HUES64 (cell line): ENCODE measurements around the gene UPK1A.
"Not testable (repeated sequence)": the region's sequence is repeated elsewhere in the genome, so short reads cannot be mapped to it uniquely, and the experiment has no call there.

Experiments
- H3K27ac ChIP-seq: 2 replicates; pipeline ENCODE4 v1.7.0; 2013; ENCODE audit warnings: low read depth, low read length, inconsistent platforms
- H3K27me3 ChIP-seq: 2 replicates; pipeline ENCODE4 v1.6.1; 2013; ENCODE audit warnings: mild to moderate bottlenecking, low read length; ENCODE audit not compliant: insufficient read depth
- H3K36me3 ChIP-seq: 2 replicates; pipeline ENCODE4 v1.6.1; 2013; ENCODE audit warnings: mild to moderate bottlenecking, low read length; ENCODE audit not compliant: insufficient read depth
- H3K4me1 ChIP-seq: 2 replicates; pipeline ENCODE4 v1.6.1; 2013; ENCODE audit warnings: mild to moderate bottlenecking, low read length, moderate library complexity; ENCODE audit not compliant: insufficient read depth
- H3K4me3 ChIP-seq: 2 replicates; pipeline ENCODE4 v1.5.1; 2013; ENCODE audit warnings: mild to moderate bottlenecking, low read length, moderate library complexity
- H3K9ac ChIP-seq: 2 replicates; pipeline ENCODE4 v1.6.1; 2013; ENCODE audit warnings: mild to moderate bottlenecking, low read depth, low read length
- H3K9me3 ChIP-seq: 2 replicates; pipeline ENCODE4 v1.6.1; 2013; ENCODE audit warnings: low read depth, low read length; ENCODE audit not compliant: insufficient read depth
- WGBS: fragments of 150-250, 120-280 bp; methylation state at CpG from one replicate; pipeline ENCODE4 v1.1.7; 2013; ENCODE audit warnings: missing lambda C conversion rate; 5-methylcytosine and 5-hydroxymethylcytosine counted together

Gene UPK1A

DNA sequence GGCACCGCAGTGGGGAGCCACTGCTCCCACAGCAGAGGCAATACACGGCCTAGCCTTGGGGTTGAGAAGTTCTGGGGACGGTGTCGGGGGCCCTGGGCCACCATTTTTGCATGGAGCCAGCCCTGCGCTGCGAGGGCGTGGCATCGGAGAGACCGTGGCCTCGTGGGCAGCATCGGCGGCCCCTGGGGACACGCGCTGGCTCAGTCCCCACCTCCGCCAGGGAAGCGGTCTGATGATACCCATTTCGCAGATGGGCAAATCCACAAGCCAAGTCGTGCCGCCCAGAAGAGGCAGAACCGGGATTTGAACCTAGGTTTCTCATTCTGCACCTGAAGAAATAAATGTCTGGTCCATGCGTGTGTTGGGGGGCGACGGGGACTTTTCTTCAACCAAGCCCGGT lies 1.2 kb upstream of the UPK1A start:
- no peaks in the 10 kb centered on the region for H3K27me3 ChIP-seq
- WGBS: 93% methylated on average over 24 of the region's 24 CpGs
- H3K4me3 ChIP-seq: no peak overlapping the region
- no peak overlapping the region for H3K27ac ChIP-seq
- no peaks in the 10 kb centered on the region for H3K9me3 ChIP-seq
- H3K9ac ChIP-seq: no peak overlapping the region
- H3K4me1 ChIP-seq: no peaks in the 10 kb centered on the region
- H3K36me3 ChIP-seq: no peaks in the 10 kb centered on the region

DNA sequence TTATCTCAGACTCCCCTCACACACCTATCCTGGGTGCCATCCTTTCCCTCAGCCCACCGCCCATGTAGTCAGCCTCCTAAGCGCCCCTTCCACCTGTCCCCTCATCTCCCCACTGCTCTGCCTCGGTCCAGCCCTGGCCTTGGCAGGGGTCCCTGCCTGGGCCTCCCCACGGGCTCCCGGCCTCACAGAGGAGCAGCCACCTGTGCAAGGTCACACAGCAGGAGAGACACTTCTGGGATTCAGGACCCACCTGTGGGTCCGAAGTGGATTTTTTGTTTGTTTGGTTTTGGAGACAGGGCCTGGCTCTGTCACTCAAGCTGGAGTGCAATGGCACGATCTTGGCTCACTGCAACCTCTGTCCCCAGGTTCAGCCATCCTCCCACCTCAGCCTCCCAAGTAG lies 713 bp upstream of the UPK1A start:
- H3K9ac ChIP-seq: no peak overlapping the region
- no peak overlapping the region for H3K4me3 ChIP-seq
- H3K27me3 ChIP-seq: no peaks in the 10 kb centered on the region
- no peaks in the 10 kb centered on the region for H3K4me1 ChIP-seq
- H3K27ac ChIP-seq: no peak overlapping the region
- 90% methylated on average over 7 of the region's 7 CpGs for WGBS
- no peaks in the 10 kb centered on the region for H3K9me3 ChIP-seq
- no peaks in the 10 kb centered on the region for H3K36me3 ChIP-seq

DNA sequence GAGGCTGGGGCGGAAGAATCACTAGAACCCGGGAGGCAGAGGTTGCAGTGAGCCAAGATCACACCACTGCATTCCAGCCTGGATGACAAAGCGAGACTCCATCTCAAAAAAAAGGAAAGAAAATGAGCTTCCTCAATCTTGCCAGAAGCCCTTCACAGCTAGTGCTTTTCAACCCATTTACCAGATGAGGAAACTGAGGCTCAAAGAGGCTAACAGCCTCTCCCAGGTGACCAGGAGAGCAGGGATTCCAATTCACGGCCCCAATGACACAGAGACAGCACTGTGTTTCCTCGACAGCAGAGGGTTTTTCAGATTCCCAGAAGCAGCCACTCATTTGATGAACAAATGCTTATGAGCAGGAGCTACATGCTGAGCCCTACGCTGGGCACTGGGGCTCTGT lies 3.2 kb downstream of the UPK1A start:
- H3K4me3 ChIP-seq: no peak overlapping the region
- H3K4me1 ChIP-seq: no peaks in the 10 kb centered on the region
- H3K9me3 ChIP-seq: no peaks in the 10 kb centered on the region
- no peak overlapping the region for H3K9ac ChIP-seq
- peaks cover 9% of the 10 kb centered on the region; the same call in 1 of the 2 replicates for H3K27me3 ChIP-seq
- no peaks in the 10 kb centered on the region for H3K36me3 ChIP-seq
- WGBS: 72% methylated on average over 6 of the region's 6 CpGs
- H3K27ac ChIP-seq: no peak overlapping the region

DNA sequence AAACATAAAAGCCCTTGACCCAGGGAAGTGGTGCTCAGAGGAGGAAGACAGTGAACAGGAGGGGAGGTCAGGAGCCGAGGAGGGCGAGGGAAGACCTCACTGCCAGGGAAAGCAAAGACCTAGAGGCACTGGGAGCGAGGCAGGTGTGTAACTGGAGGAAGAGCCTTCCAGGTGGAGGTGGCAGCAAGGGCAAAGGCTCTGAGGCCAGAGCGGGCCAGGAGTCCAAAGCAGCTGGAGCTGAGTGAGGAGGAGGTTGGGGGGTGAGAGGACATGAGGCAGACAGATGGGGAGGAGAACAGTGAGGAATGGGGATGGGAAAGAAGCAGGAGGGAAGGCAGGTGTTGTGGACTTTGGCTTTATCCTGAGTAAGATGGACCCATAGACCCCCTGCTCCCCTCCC lies 3.7 kb downstream of the UPK1A start:
- Histone ChIP-seq H3K27ac (no peak overlapping the region), H3K9me3 (no peaks in the 10 kb centered on the region), H3K4me3 (no peak overlapping the region), H3K27me3 (peaks cover 9% of the 10 kb centered on the region; the same call in 1 of the 2 replicates), H3K4me1 (no peaks in the 10 kb centered on the region), H3K36me3 (no peaks in the 10 kb centered on the region), H3K9ac (no peak overlapping the region)
- WGBS: 68% methylated on average over 4 of the region's 4 CpGs

DNA sequence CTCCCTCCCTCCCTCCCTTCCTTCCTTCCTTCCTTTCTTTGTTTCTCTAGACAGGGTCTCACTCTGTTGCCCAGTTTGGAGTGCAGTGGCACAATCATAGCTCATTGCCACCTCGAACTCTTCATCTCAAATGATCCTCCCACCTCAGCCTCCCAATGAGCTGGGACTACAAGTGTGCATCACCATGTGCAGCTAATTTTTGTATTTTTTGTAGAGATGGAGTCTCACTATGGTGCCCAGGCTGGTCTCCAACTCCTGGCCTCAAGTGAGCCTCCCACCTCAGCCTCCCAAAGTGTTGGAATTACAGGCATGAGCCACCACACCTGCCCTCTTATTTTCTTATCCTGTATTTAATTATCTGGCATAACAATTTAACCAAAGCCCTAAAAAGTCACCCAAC lies 4.4 kb downstream of the UPK1A start:
- H3K27ac ChIP-seq: no peak overlapping the region
- H3K9me3 ChIP-seq: no peaks in the 10 kb centered on the region
- 82% methylated on average over 1 of the region's 1 CpG for WGBS
- peaks cover 9% of the 10 kb centered on the region; the same call in 1 of the 2 replicates for H3K27me3 ChIP-seq
- no peaks in the 10 kb centered on the region for H3K36me3 ChIP-seq
- H3K4me1 ChIP-seq: no peaks in the 10 kb centered on the region
- no peak overlapping the region for H3K9ac ChIP-seq
- no peak overlapping the region for H3K4me3 ChIP-seq

DNA sequence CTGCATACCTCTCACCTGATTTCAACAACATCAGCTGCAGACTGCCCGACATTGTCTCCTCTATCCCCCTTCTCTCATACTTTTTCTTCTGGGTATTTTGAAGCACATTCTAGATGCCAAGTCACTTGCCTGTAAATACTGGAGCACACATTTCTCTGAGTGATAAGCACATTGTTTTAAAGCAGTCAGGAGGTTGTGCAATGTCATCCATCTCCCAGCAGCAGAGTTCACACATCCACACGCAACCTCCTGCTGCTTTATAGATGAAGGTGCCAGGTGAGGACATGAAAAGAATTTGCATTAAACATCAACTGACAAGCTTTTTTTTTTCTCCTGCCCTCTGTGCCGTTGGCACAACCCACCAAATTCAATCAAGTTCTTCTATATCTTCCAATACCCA lies 5.5 kb downstream of the UPK1A start:
- Histone ChIP-seq H3K9me3 (no peaks in the 10 kb centered on the region), H3K27me3 (peaks cover 9% of the 10 kb centered on the region; the same call in 1 of the 2 replicates), H3K9ac (no peak overlapping the region), H3K4me1 (no peaks in the 10 kb centered on the region), H3K36me3 (no peaks in the 10 kb centered on the region), H3K4me3 (no peak overlapping the region), H3K27ac (no peak overlapping the region)
- WGBS: 81% methylated on average over 3 of the region's 3 CpGs

DNA sequence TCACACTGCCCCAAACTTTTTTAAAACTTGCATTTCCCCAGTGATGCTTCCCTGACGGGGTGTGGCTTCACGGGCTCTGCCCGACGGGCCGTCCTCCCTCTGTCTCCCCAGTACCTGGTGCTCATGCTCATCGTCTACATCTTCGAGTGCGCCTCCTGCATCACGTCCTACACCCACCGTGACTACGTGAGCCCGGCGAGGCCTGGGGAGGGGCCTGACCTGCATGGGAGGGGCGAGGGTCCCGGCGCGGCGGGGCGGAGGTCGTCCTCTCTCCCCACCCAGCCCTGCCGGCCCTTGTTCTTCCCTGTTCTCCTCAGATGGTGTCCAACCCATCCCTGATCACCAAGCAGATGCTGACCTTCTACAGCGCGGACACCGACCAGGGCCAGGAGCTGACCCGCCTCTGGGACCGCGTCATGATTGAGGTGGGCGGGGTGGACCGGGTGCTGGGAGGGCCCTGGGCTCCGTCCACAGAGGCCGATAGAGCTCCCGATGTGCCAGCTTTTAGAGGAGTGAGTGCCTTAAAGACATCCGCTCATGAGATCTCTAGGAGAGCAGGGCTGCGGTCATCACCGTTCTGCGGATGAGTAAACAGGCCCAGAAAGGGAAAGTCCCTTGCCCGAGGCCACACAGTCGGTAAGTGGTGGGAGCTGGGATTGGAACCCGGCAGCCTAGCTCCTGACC lies 6.9 kb downstream of the UPK1A start:
- peak overlapping the region; percentile 67 for H3K4me3 ChIP-seq

DNA sequence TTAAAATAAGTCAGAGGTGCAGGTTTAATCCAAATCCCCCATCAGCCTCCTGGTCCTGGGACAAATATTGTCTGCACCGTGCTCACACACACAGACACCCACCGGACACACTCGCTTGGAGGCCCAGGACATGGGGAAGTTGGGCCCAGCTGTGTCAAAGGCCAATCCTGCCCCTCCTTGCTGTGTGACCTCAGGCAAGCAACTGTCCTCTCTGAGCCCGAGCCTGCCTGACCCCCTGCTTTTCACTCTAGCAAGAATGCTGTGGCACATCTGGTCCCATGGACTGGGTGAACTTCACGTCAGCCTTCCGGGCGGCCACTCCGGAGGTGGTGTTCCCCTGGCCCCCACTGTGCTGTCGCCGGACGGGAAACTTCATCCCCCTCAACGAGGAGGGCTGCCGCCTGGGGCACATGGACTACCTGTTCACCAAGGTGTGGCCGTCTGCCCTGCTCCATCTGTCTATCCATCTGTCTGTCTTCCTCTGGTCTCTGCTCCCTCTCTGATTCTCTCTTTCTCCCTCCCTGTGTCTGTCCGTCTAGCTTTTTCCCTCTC lies 9.3 kb downstream of the UPK1A start:
- WGBS: 83% methylated on average over 15 of the region's 15 CpGs
- H3K4me1 ChIP-seq: no peaks in the 10 kb centered on the region

More for the DNA sequence above, 6.9 kb downstream of the UPK1A start:
- Histone ChIP-seq H3K27ac (no peak overlapping the region), H3K9ac (peak overlapping the region; percentile 48), H3K4me1 (no peaks in the 10 kb centered on the region), H3K27me3 (peaks cover 9% of the 10 kb centered on the region; the same call in 1 of the 2 replicates), H3K36me3 (no peaks in the 10 kb centered on the region), H3K9me3 (no peaks in the 10 kb centered on the region)
- 3% methylated on average over 39 of the region's 39 CpGs for WGBS

DNA sequence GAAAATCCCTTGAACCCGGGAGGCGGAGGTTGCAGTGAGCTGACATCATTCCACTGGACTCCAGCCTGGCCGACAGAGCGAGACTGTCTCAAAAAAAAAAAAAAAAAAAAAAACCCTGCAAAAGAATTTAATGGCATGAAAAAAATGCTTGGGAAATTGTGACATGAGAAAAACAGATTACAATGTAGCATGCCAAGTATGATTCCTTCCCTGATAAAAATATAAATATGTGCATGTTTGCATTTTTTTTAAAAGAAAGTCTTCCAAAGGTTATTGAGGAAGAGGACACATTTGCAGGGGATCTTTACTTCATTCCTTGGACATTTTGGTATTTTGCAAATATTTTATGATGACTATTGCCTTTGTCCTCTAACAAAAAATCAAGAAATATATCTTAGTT lies 23.5 kb downstream of the UPK1A start:
- Histone ChIP-seq H3K9ac (no peak overlapping the region), H3K4me3 (no peak overlapping the region), H3K27me3 (no peaks in the 10 kb centered on the region), H3K27ac (no peak overlapping the region), H3K9me3 (no peaks in the 10 kb centered on the region), H3K36me3 (no peaks in the 10 kb centered on the region), H3K4me1 (no peaks in the 10 kb centered on the region)
- 94% methylated on average over 4 of the region's 4 CpGs for WGBS

More for the DNA sequence above, 9.3 kb downstream of the UPK1A start:
- Histone ChIP-seq H3K36me3 (no peaks in the 10 kb centered on the region), H3K27ac (no peak overlapping the region), H3K9me3 (no peaks in the 10 kb centered on the region), H3K9ac (no peak overlapping the region), H3K27me3 (peaks cover 9% of the 10 kb centered on the region; the same call in 1 of the 2 replicates), H3K4me3 (no peak overlapping the region)

DNA sequence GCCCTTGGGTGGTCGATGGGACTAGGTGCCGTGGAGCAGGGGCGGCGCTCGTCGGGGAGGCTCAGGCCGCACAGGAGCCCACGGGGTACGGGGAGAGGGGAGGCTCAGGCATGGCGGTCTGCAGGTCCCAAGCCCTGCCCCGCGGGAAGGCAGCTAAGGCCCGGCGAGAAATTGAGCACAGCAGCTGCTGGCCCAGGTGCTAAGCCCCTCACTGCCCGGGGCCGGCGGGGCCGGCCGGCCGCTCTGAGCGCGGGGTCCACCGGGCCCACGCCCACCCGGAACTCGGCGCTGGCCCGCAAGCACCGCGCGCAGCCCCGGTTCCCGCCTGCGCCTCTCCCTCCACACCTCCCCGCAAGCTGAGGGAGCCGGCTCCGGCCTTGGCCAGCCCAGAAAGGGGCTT lies 24.8 kb downstream of the UPK1A start:
- not testable (repeated sequence) for H3K4me3 ChIP-seq, H3K27ac ChIP-seq, H3K4me1 ChIP-seq, H3K27me3 ChIP-seq, H3K36me3 ChIP-seq, H3K9ac ChIP-seq, H3K9me3 ChIP-seq
- 95% methylated on average over 37 of the region's 37 CpGs for WGBS

DNA sequence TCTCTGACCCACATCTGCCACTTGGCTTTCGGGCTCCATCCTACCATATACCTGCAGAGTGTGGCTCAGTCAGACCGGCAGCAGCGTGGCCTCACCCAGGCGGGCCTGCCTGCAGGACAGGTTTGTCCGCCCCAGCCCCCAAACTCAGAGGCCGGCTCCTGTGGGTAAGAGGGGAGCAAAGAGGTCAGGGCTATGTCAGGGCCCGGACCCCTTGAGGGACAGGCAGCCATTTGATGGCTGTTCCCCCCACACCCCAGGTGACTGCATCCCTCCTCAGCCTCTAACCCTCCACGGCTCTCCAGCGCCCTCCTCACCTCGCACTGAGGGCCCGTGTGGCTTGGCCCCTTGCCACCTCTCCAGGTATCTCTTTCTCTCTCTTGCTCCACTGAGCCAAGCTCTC lies 25.7 kb downstream of the UPK1A start:
- Histone ChIP-seq H3K36me3 (no peaks in the 10 kb centered on the region), H3K9ac (no peak overlapping the region), H3K4me1 (no peaks in the 10 kb centered on the region), H3K27ac (no peak overlapping the region), H3K4me3 (no peak overlapping the region), H3K9me3 (no peaks in the 10 kb centered on the region), H3K27me3 (no peaks in the 10 kb centered on the region)
- 93% methylated on average over 11 of the region's 11 CpGs for WGBS
